Measurements from ENCODE around the gene MT1G. TPM values are rescaled to one million over a fixed set of nuclear protein-coding genes. Genes with fewer than 3 reads are reported as not detected.

Gene MT1G
- polyA plus RNA-seq, 1 of the 3 experiments (the other 2 are of a cell fraction) = 1.2 TPM

DNA sequence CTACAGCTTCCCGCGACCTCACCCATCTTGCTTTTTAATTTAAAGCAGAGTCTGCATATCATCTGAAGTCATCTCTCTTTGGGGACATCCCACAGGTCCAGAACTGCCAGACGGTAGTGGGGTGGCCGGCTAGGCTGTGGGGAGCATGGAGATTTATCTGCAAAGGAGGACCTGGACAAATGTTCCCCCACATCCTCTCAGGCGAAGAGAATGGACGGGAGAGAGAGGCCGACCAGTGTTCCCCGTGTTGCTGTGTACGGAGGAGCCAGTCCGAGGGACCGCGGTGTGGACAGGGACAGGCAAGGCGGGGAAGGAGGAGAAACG lies 36.1 kb downstream of the MT1G start:
- ChIA-PET CTCF (interaction anchor here (1.5 kb wide), 1 partner anchor 31 kb away, joined by 3 read pairs; no protein-coding TSS in a partner anchor), POLR2A (no interaction called here)
- no peak for DNase-seq
- TF ChIP-seq FOXM1 (IDR thresholded peaks at IDR 0.05; ENCODE audit: low read depth) = no peak
- TF ChIP-seq MXI1 (IDR thresholded peaks at IDR 0.05; ENCODE audit: low read depth, low read length) = no peak
- TF ChIP-seq GABPA (IDR thresholded peaks at IDR 0.05; ENCODE audit: low read depth) = no peak
- TF ChIP-seq, protein P1, sequence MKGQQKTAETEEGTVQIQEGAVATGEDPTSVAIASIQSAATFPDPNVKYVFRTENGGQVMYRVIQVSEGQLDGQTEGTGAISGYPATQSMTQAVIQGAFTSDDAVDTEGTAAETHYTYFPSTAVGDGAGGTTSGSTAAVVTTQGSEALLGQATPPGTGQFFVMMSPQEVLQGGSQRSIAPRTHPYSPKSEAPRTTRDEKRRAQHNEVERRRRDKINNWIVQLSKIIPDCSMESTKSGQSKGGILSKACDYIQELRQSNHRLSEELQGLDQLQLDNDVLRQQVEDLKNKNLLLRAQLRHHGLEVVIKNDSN (IDR thresholded peaks at IDR 0.05; ENCODE audit: borderline replicate concordance, low read depth) = no peak
- no peak for TF ChIP-seq POLR2AphosphoS5 (IDR thresholded peaks at IDR 0.05; ENCODE audit: low read depth, low read length)
- no peak for TF ChIP-seq RFX5 (IDR thresholded peaks at IDR 0.05; ENCODE audit: low read length)
- TF ChIP-seq TAF1 (IDR thresholded peaks at IDR 0.05; ENCODE audit: borderline replicate concordance, low read depth, low read length) = no peak
- TF ChIP-seq GATA2 (CRISPR knock-in tag; IDR thresholded peaks at IDR 0.05) = no peak
- no peak for TF ChIP-seq YY1 (IDR thresholded peaks at IDR 0.05; ENCODE audit: low read depth)
- TF ChIP-seq RXRA (IDR thresholded peaks at IDR 0.05; ENCODE audit: borderline replicate concordance, low read depth) = no peak
- no peak for TF ChIP-seq EP300 (IDR thresholded peaks at IDR 0.05; ENCODE audit: borderline replicate concordance in 1 of 2, low read depth in 1 of 2, low read length in 1 of 2)
- TF ChIP-seq FOXJ3 (CRISPR knock-in tag; IDR thresholded peaks at IDR 0.05) = no peak
- TF ChIP-seq FOSL2 (IDR thresholded peaks at IDR 0.05; ENCODE audit: borderline replicate concordance, low read depth) = no peak
- TF ChIP-seq RCOR1 (IDR thresholded peaks at IDR 0.05; ENCODE audit: low read length) = no peak
- no peak for TF ChIP-seq NFIC (IDR thresholded peaks at IDR 0.05; ENCODE audit: borderline replicate concordance)
- no peak for TF ChIP-seq SIN3A (IDR thresholded peaks at IDR 0.05; ENCODE audit: borderline replicate concordance, low read depth, low read length)
- TF ChIP-seq TEAD4 (IDR thresholded peaks at IDR 0.05; ENCODE audit: borderline replicate concordance, insufficient read depth) = no peak
- no peak for TF ChIP-seq JUND (IDR thresholded peaks at IDR 0.05)
- H3K9me3 ChIP-seq = no peaks in the 10 kb centered on the region
- no peaks in the 10 kb centered on the region for H3K36me3 ChIP-seq (replicated peaks in 1 of 2; ENCODE audit: control insufficient read depth in 1 of 2, insufficient read depth in 2 of 2, low read length in 1 of 2)
- peaks cover 3 to 26% of the 10 kb centered on the region in 2 experiments; a peak in 1 of 4 replicates for H3K4me1 ChIP-seq (ENCODE audit: control insufficient read depth in 1 of 2, insufficient read depth in 2 of 2, low read depth in 1 of 2, low read length in 1 of 2)
- no peak overlapping the region for H3K9ac ChIP-seq
- no peak overlapping the region for H3K27ac ChIP-seq (ENCODE audit: low read depth in 2 of 2, low read length in 1 of 2)
- H2AFZ ChIP-seq (ENCODE audit: low read depth) = no peak overlapping the region
- H3K27me3 ChIP-seq (ENCODE audit: insufficient read depth) = peaks cover 22% of the 10 kb centered on the region; the same call in 1 of the 2 replicates
- peaks cover 1% of the 10 kb centered on the region; the same call in 1 of the 2 replicates for H3K79me2 ChIP-seq (ENCODE audit: insufficient read depth)
- WGBS (ENCODE audit: low lambda C conversion rate) = 78% methylated on average over 14 of the region's 14 CpGs
- H3K9me2 ChIP-seq = no peaks in the 10 kb centered on the region
- no peaks in the 10 kb centered on the region for H4K20me1 ChIP-seq (ENCODE audit: insufficient read depth)
- no peak overlapping the region for H3K4me2 ChIP-seq
- H3K4me3 ChIP-seq (ENCODE audit: low read depth in 2 of 2, low read length in 1 of 2) = peak overlapping the region in 1 of 2 experiments; percentile 31; a peak in 1 of 4 replicates
- peaks cover 4% of the 10 kb centered on the region for H3F3A ChIP-seq (replicated peaks; ENCODE audit: insufficient read depth)

DNA sequence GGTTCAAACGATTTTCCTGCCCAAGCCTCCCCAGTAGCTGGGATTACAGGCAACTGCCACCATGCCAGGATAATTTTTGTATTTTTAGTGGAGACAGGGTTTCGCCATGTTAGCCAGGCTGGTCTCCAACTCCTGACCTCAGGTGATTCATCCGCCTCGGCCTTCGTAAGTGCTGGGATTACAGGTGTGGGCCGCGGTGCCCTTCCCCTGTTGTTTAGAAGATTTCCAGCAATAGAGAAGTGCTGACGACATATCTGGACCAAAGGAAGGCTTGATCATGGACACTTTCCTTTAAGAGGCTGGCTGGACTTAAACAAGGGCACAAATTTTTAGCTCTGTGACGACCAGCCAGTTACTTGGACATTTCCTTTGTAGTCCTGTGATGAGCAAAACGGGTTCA lies 36.7 kb downstream of the MT1G start:
- no peaks in the 10 kb centered on the region for H3K9me2 ChIP-seq
- ChIA-PET POLR2A (no interaction called here), CTCF (interaction anchor here (1.1 to 1.7 kb wide), 3 partner anchors 13 to 71 kb away, joined by 3 to 6 read pairs (median 3); no protein-coding TSS in a partner anchor)
- peaks cover 7 to 26% of the 10 kb centered on the region in 2 experiments; a peak in 1 of 4 replicates for H3K4me1 ChIP-seq (ENCODE audit: control insufficient read depth in 1 of 2, insufficient read depth in 2 of 2, low read depth in 1 of 2, low read length in 1 of 2)
- H3K9ac ChIP-seq = no peak overlapping the region
- no peaks in the 10 kb centered on the region for H3K9me3 ChIP-seq
- 87% methylated on average over 10 of the region's 10 CpGs for WGBS (ENCODE audit: low lambda C conversion rate)
- no peak overlapping the region for H3K27ac ChIP-seq (ENCODE audit: low read depth in 2 of 2, low read length in 1 of 2)
- no peaks in the 10 kb centered on the region for H4K20me1 ChIP-seq (ENCODE audit: insufficient read depth)
- DNase-seq = no peak
- H3K79me2 ChIP-seq (ENCODE audit: insufficient read depth) = peaks cover 7% of the 10 kb centered on the region; the same call in 1 of the 2 replicates
- no peak overlapping the region for H3K4me3 ChIP-seq (ENCODE audit: low read depth in 2 of 2, low read length in 1 of 2)
- H3K36me3 ChIP-seq (replicated peaks in 1 of 2; ENCODE audit: control insufficient read depth in 1 of 2, insufficient read depth in 2 of 2, low read length in 1 of 2) = no peaks in the 10 kb centered on the region
- H3F3A ChIP-seq (replicated peaks; ENCODE audit: insufficient read depth) = peaks cover 7% of the 10 kb centered on the region
- H2AFZ ChIP-seq (ENCODE audit: low read depth) = no peak overlapping the region
- H3K4me2 ChIP-seq = no peak overlapping the region
- peaks cover 19% of the 10 kb centered on the region; the same call in 1 of the 2 replicates for H3K27me3 ChIP-seq (ENCODE audit: insufficient read depth)
- TF ChIP-seq, protein P2, sequence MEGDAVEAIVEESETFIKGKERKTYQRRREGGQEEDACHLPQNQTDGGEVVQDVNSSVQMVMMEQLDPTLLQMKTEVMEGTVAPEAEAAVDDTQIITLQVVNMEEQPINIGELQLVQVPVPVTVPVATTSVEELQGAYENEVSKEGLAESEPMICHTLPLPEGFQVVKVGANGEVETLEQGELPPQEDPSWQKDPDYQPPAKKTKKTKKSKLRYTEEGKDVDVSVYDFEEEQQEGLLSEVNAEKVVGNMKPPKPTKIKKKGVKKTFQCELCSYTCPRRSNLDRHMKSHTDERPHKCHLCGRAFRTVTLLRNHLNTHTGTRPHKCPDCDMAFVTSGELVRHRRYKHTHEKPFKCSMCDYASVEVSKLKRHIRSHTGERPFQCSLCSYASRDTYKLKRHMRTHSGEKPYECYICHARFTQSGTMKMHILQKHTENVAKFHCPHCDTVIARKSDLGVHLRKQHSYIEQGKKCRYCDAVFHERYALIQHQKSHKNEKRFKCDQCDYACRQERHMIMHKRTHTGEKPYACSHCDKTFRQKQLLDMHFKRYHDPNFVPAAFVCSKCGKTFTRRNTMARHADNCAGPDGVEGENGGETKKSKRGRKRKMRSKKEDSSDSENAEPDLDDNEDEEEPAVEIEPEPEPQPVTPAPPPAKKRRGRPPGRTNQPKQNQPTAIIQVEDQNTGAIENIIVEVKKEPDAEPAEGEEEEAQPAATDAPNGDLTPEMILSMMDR (IDR thresholded peaks at IDR 0.05) = no peak
- no peak for TF ChIP-seq GABPA (IDR thresholded peaks at IDR 0.05; ENCODE audit: low read depth)
- TF ChIP-seq, protein P3, sequence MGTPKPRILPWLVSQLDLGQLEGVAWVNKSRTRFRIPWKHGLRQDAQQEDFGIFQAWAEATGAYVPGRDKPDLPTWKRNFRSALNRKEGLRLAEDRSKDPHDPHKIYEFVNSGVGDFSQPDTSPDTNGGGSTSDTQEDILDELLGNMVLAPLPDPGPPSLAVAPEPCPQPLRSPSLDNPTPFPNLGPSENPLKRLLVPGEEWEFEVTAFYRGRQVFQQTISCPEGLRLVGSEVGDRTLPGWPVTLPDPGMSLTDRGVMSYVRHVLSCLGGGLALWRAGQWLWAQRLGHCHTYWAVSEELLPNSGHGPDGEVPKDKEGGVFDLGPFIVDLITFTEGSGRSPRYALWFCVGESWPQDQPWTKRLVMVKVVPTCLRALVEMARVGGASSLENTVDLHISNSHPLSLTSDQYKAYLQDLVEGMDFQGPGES (IDR thresholded peaks at IDR 0.05; ENCODE audit: low read depth, low read length) = no peak
- TF ChIP-seq TAF1 (IDR thresholded peaks at IDR 0.05; ENCODE audit: borderline replicate concordance, low read depth, low read length) = no peak
- no peak for TF ChIP-seq SIN3A (IDR thresholded peaks at IDR 0.05; ENCODE audit: borderline replicate concordance, low read depth, low read length)
- no peak for TF ChIP-seq MEF2A (IDR thresholded peaks at IDR 0.05; ENCODE audit: borderline replicate concordance, low read depth)
- no peak for TF ChIP-seq FOSL2 (IDR thresholded peaks at IDR 0.05; ENCODE audit: borderline replicate concordance, low read depth)
- no peak for TF ChIP-seq POLR2AphosphoS5 (IDR thresholded peaks at IDR 0.05; ENCODE audit: low read depth, low read length)
- TF ChIP-seq RCOR1 (IDR thresholded peaks at IDR 0.05; ENCODE audit: low read length) = no peak
- no peak for TF ChIP-seq JUND (IDR thresholded peaks at IDR 0.05)
- TF ChIP-seq YY1 (IDR thresholded peaks at IDR 0.05; ENCODE audit: low read depth) = no peak
- TF ChIP-seq FOXM1 (IDR thresholded peaks at IDR 0.05; ENCODE audit: low read depth) = no peak
- TF ChIP-seq, protein P4, sequence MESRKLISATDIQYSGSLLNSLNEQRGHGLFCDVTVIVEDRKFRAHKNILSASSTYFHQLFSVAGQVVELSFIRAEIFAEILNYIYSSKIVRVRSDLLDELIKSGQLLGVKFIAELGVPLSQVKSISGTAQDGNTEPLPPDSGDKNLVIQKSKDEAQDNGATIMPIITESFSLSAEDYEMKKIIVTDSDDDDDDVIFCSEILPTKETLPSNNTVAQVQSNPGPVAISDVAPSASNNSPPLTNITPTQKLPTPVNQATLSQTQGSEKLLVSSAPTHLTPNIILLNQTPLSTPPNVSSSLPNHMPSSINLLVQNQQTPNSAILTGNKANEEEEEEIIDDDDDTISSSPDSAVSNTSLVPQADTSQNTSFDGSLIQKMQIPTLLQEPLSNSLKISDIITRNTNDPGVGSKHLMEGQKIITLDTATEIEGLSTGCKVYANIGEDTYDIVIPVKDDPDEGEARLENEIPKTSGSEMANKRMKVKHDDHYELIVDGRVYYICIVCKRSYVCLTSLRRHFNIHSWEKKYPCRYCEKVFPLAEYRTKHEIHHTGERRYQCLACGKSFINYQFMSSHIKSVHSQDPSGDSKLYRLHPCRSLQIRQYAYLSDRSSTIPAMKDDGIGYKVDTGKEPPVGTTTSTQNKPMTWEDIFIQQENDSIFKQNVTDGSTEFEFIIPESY (IDR thresholded peaks at IDR 0.05; ENCODE audit: borderline replicate concordance, low read depth) = no peak
- no peak for TF ChIP-seq NRF1 (IDR thresholded peaks at IDR 0.05; ENCODE audit: low read depth, low read length)

Data from SK-N-SH (cell line).